GM21515 (cell line): ENCODE data around the gene ARHGEF3.

Experiments used
- ATAC-seq: cut with Tn5 transposase; IDR thresholded peaks from one replicate; pipeline ENCODE4 v1.9.1; 2021; ENCODE audit not compliant: unreplicated experiment

The ARHGEF3 gene

DNA sequence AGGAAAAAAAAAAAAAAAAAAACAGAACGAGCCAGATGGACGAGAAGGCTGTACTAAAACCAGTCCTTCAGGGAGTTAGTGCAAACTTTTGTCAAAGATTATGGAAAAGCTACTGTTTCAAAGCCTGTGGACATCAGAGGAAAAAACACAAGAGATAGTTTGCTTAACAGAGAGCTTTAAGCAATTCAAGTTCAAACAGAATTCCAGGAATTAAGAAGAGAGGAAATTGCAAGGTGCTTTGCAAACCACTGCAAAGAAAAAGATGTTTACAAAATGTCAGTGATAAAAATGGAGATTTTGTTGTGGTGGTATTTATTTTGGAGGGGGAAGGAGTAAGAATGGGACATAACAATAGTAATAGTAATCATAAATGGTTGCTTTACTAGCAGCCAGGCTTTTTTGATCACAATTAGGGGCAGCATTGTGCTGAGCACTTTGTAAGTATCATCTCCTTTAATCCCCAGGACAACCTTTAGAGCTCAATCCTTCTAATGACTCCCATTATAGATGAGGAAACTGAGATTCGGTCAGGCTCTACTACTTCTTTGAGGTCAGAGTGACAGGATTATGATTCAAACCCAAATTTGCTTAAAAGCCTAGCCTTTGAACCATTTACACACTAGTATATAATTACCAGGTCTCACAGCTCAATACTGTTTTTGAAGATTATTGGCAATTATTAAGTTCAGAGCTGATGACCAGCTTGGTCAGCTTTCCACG, 22.4 kb upstream of the ARHGEF3 start:
- ATAC-seq = no peak

DNA sequence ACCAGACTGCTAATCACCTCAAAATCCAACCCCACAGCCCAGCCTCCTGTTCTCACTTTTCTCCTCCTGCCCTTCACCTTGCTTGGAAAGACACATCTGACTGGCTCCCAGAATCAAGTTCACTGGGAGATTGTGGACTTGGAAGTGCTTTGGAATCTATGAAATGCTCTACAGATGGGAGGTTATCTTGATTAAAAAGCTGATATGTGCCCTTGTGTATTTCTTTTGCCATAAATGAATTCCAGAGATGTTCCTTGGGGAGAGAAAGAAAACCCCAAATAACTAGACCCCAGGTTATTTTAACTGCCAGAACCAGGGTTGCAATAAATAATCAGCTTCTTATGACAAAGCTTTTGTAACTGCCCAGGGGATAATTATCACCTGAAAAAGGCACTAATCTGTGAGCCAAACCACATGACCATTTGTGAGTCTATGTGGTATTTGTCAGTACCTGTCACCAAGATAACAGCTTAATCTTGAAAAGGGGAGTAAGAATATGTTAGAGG, 21.7 kb upstream of the ARHGEF3 start:
- ATAC-seq = no peak

DNA sequence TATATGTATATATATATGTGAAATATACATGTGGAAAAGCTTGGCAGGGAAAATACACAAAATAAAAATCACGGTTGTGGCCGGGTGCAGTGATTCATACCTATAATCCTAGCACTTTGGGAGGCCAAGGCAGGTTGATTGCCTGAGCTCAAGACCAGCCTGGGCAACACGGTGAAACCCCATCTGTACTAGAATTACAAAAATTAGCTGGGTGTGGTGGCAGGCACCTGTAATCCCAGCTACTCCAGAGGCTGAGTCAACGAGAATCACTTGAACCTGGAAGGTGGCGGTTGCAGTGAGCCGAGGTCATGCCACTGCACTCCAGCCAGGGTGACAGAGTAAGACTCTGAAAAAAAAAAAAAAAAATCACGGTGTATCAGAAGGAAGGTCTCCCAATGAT, 20.8 kb upstream of the ARHGEF3 start:
- no peak for ATAC-seq

DNA sequence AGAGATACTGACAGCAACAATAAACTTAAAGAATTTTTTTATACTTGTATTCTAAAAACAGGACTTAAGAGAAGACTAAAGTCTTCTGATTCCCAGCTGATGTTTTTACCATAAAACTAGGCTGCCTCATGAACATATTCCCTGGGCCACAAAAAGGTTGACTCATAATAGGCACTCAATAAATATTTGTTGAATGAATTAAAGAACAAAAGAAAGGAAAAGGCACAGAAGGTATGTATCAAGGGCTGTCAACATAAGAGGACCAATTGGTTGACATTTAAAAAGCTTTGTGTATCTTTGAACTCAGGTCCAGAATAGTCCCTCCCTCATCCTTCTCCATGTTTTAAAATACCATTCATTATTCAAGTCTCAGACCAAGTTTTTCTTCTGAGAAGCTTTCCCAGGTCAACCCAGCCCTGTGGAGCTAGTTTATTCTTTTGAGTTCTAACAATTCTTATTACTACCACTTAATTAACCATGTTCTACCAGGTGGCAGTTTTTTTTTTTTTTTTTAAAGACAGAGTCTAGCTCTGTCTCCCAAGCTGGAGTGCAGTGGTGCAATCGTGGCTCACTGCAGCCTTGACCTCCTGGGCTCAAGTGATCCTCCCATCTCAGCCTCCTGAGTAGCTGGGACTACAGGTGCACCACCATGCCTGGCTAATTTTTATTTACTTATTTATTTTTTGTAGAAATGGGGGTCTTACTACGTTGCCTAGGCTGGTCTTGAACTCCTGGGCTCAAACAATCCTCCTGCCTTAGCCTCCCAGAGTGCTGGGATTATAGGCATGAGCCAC, 17.5 kb upstream of the ARHGEF3 start:
- ATAC-seq = no peak

DNA sequence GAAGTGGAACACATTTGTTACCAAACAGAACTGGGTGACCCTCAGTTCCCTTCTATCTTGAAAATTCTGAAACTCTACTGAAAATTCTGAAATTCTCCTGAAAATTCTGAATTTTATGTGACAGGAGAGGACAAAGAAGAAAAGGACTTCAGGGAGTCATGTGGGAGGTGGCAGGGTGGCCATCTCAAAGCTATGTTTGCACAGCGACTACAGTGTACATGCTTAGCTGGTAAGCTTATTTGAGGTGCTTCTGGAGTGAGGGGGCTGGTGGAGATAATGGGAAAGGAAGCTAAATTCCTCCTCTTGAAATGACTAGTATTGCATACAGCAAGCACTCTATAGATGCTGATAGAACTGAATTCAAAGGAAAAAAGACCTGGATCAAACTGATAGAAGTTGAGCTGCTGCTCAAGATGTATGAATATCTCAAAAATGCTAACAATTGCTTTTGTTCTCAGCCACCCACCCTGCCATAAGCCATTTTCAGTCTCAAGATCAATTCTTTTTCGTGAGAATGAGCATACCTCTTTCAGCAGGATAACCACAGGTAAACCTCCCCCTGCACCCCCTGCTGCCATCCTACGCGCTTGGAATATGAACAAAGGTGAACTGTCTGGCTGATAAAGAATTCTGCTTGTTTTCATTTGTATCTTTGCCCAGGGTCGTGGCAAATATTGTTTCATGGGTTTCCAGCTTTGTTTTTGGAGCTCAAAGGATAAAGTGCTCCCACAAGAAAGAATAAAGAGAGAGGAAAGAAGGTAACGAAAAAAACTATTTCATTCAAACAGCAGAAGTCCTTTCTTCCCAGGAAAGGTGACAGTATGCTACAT, 16.6 kb upstream of the ARHGEF3 start:
- ATAC-seq = no peak

DNA sequence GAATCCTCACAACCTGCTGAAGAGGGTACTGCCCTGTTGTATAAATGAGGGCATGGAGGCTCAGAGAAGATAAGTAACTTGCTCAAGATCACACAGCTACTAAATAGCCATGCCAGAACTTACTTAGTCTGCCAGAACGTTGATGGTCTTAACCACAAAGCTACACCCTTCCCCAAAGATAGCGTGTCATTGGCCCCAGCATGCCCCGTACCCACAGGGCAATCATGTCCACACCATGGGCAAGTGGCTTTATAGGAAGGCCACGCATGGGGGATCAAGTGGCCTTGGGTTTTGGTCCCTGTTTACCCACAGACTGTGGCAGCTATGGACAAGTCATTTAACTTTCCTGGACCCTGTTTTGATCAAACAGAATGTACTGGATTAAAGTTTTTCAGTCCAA, 15.9 kb upstream of the ARHGEF3 start:
- ATAC-seq = no peak

DNA sequence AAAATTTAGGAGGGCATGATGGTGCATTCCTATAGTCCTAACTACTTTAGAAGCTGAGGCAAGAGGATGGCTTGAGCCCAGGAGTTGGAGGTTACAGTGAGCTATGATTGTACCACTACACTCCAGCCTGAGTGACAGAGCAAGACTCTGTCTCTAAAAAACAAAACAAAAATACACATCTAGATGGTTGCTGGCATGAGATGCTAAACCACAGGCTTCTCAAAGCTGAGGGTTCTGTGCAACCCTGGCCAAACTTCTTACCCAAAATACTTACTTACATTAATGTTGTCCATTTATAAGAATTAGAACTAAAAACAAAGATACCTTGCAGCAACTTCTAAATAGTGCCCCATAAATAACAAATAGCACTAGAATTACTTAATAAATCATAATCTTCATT, 14.3 kb upstream of the ARHGEF3 start:
- ATAC-seq = no peak

DNA sequence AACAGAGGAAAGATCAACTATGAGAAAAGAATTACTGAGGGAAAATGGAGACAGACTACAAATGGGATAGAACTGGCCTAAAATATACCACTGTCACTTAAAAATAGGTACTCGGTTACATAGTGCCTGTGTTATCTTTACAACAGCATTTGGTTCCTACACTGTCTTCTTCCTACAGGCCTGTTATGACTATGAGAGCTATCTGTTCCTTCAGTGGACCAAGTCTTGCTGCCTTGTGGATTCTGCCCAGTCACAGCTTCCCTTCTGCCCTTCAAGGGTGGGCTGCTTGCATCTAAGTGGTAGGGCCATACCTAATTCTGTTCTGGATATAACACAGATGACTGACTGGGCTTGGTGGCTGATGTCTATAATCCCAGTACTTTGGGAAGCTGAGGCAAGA, 13.8 kb upstream of the ARHGEF3 start:
- ATAC-seq = no peak

DNA sequence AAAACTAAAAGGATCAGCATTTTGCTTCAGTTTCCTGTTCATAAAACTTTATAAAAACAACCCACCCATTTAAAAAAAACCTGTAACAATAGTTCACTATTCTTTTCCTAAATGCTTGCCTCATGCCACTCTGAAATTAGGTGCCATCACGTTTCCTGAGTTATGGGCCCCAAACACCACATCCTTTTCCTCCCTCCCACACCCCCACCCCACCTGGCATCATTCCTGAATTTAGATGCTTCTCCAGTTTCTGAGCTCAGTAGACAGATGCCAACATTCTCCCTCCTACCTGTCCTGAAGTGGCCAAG, 11.9 kb upstream of the ARHGEF3 start:
- ATAC-seq = no peak

DNA sequence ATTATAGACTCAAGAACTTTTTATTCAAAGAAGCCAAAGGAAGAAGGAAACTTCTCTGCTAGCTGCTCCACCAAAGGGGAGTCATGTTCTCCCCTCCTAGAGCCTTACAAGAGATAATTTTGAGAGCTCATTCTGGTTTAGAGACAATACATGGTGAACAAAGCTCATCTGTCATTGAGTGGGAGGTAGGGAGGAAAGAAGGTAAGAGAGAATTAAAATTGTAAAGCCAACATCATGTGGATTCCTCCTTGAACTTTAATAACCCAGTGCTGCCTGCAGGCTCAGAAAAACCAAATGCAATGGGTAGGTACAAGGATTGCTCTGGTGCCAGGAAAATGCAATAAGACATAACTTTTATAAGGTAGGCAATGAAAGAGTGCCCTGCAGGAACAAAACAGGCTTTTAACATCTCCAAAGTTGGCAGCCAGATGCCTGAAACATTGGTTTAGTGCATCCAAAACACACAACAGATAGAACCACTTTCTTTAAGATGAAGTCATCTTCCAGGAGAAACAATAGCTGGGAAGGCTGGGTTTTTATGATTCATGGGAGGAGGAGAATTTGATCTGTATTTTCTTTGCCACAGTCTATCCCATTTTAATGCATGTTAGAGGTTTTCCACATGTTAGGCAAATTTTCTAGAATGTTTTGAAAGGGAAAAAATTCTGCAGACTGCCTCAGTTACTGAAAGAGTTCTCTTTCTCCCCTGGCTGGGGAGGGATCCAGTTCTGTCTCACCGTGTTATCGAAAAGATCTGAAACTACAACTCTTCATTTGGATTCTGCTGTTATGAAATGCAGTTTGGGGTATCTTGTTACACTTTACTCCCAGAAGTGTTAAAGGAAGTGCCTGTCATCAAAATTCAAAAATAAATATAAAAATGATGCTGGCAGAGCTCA, 11.3 kb upstream of the ARHGEF3 start:
- no peak for ATAC-seq

DNA sequence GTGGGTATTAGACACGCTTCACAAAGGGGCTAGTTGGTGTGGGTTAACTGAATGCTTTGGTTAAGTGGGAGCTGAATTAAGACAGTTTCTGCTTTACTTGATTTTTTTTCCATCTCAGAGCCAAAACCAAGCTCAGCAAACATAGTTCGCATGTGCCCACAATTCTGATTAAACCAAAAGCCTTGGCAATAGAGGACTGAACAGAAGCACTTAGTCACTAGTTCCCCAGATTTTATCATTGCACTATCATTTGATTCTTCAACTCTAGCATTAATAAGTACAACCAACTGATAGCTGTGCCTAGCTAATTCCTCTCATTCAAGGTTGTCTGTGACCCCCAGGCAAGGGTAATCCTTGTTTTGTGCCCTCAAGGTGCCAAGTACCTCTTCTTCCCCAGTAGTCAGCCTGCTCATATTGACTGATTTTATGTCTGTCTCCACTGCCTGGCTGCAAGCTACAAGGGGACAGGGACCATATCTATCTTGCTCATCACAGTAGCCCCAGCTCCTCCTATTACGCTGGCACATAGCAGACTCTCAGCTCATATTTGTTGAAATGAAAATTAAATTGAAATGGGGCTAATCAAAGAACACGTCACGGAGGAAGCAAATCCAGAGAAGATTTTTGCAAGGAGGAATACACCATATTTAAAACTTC, 9.9 kb upstream of the ARHGEF3 start:
- ATAC-seq = no peak

DNA sequence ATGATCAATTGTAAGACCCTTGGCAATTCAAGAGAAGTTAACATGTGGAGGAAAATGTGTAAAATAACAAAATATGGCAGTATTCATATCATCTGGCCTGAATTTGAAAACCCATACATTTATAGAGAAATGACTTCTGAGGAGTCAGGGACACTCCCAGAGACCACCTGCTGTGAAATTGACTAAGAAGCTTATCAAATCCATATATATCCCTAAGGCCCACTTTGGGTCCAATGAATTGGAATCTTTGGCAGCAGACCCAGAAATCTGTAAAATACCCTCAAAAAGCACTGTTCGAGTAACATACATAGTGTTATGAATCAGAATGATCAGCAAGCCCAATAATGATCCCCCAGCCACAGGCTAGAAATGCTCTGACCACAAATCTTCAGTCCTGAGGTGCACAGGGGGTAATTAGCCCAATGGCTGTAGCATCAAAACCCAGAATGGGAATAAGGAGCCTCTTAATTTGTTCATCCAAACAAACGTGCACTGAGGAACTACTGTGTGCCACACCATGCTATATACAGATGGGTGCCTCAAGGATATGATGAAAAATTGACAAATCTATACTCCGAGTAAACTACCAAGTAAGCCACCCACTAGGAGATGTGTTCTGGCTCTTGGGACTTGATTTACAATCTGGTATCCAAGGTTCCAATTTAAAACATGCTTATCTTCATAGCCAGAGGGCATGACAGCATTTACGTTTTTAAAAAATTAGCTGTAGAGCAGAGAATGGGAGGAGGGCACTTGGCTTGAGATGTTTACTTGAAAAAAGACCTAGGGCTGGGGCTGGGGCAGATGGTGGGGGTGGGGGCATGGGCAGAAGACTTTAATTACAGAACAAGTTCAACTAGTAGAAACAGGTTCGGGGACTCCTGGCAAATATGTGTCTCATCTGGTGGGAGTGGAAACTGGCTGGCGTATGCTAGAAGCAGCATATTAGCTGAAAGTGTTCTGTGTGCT, 9.1 kb upstream of the ARHGEF3 start:
- no peak for ATAC-seq

DNA sequence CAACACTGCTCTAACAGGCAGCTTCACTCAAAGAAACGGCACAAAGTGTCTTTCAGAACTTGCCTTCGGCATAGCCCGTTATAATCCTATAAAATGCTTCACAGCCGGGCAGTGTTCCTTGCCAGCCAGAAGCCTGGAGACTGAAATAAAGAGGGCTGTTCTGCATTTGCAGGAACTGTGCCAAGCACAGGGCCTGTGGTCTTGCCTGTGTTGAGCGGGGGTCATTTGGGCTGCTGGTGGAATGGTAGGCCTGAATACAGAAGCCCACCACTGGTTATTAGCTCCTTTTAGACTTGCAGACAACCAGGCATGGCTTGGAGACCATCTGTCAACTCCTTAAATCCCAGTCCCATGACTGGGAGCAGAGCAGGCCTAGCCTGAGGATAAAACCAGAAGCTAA, 4.7 kb upstream of the ARHGEF3 start:
- ATAC-seq = no peak

DNA sequence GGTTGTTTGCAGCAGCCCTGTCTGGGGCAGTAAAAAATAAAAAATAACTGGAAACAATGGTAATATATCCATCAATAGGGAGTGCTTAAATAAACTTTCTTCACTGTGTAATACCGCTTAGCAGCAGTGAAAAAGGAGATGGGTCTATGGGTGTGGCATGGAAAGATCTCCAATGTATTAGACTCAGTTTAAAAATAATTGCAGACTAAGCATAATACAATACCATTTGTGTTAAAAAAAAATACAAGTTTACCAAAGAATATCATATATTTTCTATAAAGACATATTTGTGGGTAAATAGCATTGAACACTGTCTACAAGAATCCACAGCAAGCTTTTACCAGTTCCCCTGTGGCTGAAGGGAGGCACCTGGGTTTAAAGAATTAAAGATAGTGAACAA, 1.0 kb upstream of the ARHGEF3 start:
- no peak for ATAC-seq

DNA sequence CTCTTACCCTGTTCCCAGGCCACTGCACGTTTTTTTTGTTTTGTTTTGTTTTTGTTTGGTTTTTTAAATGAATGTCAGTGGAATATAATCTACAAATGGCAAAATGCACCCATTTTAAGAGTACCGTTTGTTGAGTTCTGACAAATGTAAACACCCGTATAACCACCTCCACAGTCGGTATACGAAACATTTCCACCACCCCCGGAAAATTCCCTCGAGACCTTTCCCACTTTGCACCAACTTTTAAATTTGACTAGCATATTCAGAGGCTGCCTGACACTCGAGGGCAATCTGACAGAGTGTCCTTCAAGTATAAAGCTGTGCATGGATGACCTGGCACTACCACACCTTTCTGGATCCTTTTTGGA, 613 bp upstream of the ARHGEF3 start:
- ATAC-seq = no peak

DNA sequence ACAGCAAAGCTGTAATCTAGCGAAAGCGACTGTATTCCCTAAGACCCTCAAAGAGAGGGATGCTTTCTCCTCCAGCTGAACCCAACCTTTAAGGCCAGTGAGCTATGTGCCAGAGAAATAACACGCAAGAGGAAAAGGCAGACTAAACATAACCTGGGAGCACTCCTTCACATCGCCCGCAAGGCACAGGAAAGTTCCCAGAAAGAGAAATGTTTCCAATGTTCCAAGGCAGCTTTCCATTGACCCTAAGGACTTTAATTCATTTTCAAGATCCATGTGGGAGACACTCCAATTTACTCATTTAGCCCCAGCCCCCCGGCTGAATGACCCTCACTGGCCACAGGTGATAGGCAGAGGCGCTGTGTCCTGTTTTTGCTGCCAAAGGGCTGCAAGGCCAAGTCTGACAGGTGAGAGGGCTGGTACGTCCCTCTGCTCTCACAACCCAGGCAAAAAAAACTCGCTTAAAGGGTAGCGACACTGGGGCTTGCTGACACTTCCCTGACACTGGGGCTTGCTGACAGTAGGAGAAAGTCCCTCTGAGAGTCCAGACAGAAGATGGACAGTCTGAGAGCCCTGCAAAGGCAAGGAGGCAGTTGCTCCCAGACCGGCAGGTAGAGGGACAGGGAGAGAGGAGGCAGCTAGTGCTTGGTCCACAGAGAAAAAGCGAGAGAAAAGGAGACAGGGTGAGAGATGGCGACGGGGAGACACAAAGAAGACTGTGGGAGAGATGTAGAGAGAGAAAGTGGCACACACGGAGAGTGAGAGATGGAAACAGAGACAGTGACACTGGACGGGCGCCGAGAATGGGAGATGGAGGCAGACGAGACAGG, 702 bp downstream of the ARHGEF3 start:
- ATAC-seq = no peak

DNA sequence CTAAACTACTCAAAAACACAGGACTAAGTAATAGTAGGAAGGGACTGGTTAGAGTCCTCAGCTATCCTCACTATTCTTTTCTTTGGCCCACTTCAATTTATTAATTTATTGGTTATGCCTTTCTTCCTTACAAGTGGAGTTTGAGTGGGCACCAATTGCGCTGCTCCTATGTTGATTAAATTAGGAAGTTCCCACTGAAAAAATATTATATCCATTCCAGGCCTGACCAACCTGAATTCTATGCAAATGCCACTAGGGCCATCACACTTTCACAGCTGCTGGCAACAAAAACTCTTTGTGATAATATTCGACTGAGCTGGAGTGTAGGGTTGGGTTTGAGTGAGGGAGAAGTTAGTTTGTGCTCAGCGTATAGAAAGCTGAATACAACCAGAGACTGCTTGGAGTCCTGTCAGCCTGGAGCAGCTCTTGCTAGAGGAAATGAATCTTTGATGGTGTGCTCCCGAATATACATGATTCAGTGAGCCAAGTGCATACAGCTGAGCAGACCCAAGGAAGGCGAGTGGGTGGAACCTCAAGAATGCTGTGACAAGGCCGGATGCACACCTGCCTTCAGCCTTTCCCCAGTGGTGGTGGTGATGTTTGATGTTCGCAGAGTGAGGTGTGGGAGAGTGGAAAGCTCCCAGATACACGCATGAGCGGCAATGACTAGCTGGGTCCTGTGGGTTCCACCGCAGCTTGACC, 1.5 kb downstream of the ARHGEF3 start:
- no peak for ATAC-seq
